ENCODE measurements around the gene IFRD1. TPM values are rescaled to one million over a fixed set of nuclear protein-coding genes. Genes with fewer than 3 reads are reported as not detected.

The IFRD1 gene
- total RNA-seq, 1 donor from 2014 or later, result 82.6 TPM

DNA sequence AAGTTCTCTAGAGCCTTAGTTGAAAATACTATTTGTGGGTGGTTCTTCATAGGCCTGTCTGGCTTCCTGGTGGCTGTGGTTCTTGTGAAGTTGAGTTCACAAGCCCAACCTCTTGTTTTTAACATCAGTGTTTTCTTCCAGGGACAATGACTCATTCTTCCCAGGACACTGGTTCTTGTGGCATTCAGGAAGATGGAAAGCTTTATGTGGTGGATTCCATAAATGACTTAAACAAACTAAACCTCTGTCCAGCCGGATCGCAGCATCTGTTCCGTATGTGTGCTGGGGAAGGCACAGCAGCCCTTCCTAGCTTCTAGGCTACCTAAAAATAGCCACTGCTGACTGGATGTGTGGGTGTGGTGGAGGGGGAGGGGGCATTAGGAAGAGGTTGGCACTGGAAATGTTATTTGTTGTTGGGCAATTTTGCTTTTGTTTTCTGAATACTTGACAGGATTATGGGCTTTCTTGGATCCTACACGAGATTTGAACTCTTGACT, 34.5 kb downstream of the IFRD1 start:
- DNase-seq (ENCODE audit: low spot score), result no peak

DNA sequence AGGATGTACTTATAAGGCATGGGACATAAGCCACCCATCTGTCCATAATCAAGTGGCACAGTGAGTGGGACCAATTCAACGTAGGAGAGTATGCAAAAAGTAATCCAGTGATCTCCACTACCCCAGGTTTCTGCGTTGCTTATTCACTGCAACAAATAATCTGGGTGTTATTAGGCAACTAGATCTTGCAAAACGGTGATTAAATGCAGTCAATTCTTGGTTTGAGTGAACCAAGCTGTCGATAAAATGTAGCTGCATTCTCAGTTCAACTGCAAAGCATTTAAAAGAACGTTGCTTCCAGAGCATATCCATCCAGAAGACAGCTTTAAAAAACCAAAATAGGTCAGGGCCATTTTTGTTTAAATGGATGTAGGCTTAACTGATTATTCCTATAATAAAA, 35.5 kb downstream of the IFRD1 start:
- no peak for DNase-seq (ENCODE audit: low spot score)

DNA sequence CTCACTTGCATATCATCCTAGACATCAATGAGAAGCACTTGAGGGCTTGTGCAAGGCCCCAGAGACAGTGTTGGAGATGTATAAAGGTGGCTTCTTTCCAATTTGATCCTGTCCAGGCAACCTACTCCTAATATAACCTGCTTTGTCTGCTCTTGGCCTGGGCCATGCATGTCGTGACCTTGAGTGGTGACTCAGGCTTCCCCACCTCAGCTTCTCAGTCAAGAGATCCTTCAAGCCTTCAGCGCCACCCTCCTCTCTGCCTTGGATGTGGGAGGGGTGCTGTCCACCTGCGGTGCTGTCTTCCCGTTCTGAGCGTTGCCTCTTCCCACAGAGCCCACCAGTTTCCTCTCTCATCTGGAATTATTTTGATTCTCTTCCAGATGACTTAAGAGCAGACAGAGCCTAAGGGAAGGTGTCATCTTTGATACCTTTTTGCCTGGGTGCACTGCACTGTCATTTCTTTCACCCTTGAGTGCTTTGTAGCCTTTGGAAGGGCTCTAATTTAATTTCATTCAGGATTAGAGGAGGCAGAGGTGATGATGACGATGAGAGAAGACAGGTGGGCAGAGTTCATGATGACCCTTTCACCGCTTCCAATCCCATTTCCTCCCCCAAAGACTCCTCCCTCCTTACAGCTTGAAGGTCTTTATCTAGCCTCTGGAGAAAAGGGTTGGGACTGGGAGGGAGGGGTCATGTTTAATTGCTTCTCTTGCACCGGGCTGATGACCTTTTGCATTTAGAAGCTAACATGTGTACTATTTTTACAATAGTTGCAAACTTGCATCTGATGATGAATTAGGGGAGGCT, 37.4 kb downstream of the IFRD1 start:
- DNase-seq (ENCODE audit: low spot score), result no peak

DNA sequence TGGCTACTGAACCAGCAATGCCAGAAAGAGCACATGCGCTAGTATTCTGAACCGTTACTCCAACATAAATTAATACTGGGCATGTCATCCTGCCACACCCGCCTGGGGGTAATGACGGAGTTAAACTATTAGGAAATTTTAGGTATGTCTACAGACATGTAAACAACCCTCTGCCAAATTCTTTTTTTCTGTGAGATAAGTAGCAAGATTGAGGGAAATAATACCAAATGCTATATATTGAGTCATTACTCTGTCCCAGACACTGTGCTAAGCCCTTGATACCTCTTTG, 37.9 kb downstream of the IFRD1 start:
- DNase-seq (ENCODE audit: low spot score), result no peak

DNA sequence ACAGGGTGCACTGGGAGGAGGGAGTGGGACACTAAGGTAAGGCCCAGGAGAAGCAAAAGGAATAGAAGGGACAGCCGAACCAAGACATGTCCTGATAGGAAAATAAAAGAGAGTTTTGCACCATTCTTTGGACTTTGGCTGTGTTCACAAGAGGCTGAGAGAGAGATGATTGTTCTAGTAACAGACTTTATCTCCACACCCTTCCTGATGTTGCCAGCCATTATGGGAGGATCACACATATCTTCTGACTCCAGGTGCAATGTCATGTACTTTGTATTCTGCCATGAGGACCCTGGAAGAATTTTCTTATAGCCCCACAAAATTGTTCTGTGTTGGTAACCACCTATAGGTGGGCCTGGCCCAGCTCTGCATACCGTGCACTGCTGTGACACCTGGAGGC, 41.9 kb downstream of the IFRD1 start:
- no peak for DNase-seq (ENCODE audit: low spot score)

DNA sequence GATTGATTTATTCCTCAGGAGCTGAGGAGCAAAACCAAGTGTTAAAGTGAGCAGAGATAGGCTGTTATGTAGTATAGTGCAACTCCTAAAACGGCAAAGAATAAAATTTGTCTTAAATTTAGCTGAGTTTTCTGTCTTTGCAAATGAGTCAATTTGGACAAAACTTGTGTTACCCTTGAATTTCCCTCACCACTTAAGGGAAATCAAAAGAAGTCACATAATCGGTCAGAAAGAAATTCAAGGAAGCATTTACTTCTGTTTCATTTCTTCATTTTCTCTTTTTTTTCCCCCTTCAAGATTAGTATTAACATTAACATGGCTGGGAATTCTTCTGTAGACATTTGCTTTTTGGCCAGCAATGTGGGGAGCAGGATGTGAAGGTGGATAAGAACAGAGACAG, 44.4 kb downstream of the IFRD1 start:
- no peak for DNase-seq (ENCODE audit: low spot score)

DNA sequence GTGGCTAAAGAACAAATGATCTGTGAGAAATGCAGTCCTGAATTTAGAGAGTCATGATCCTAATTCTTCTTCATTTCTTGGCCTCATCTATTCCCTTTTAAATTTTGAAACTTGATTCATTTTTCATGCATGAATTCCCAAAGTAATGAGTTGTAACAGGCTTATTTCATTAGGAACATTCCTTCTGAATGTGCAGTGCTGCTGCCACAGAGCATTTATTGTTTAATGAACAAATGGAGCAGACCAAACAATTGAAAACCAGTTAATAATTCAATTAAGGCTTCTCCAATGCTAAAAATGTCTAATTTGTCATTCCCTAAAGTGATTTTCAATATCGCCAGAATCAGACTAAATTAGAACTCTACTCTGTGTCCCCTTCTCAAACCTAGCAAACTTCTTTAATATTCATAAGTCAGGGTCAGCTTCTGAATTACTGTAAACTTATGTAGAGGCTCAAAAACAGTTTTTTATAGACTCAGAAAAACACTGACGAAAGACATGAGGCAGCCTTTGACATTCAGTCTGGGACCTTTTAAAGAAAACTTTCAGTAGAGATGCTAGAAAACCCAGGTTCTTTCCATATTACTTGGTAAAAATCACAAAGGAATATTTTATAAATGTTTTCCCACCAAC, 45.0 kb downstream of the IFRD1 start:
- no peak for DNase-seq (ENCODE audit: low spot score)

DNA sequence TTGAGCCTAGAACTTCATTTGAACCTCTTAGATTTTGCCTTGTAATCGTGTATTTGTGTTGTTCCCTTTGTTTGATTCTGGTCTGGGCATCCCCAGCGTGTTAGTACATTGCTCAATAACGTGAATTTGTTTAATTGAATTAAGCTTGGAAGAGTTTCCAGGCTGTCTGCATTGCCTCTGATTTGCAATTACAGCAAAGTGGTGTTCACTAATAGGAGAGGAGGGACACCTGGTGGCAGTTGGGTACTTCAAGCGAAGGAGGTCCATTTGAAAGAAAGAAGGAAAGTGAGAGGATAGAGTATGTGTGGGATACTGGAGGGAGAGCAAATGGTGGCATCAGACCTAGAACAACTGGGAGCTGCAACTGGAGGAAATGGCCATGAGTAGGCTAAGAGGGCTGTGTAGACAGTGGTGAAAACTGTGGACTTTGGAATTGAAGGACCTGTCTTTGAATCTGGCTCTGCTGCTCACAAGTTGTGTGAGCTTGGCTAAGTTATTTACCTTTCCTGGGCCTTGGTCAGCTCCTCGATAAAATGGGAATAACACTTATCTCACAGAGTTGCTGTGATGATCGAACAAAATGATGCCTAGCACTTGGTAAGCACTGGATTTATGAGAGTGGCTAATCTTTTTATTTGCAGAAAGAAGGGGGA, 45.7 kb downstream of the IFRD1 start:
- no peak for DNase-seq (ENCODE audit: low spot score)

DNA sequence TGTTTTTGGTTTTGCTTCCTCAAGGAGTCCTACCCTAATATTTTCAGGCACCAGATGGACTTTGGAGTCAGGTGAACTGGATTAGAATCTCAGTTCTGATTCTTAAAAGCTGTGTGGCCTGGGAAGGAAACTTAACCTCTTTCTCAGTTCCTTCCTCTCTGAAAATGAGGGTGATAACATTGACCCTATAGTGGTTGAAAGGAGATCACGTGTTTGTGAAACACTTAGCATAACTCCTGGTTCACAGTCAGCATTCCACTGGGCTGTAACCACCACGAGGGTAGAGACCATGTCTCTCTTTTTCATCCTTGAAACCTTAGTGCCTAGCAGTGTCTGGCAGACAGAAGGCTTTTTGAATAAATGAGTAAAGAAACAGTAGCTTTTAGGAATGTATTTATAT, 47.2 kb downstream of the IFRD1 start:
- no peak for DNase-seq (ENCODE audit: low spot score)

DNA sequence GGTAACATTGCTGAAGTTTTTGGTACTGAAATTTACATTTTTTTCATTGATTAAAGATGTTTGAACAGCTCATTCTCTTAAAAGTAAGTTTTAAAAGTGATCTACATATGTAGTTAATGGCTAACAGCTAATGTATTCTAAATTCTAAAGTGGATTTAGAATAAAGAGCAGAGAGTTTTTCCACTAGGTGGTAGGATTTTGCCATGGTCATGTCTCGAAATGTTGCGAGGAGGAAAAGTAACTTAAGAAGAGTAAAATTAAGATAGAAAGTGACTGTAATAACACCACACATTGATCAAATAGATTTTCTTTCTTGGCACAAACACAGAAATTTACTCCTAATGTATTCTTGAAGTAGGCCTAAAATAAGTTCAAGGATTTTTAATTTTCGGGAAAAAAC, 50.4 kb downstream of the IFRD1 start:
- DNase-seq (ENCODE audit: low spot score), result no peak

DNA sequence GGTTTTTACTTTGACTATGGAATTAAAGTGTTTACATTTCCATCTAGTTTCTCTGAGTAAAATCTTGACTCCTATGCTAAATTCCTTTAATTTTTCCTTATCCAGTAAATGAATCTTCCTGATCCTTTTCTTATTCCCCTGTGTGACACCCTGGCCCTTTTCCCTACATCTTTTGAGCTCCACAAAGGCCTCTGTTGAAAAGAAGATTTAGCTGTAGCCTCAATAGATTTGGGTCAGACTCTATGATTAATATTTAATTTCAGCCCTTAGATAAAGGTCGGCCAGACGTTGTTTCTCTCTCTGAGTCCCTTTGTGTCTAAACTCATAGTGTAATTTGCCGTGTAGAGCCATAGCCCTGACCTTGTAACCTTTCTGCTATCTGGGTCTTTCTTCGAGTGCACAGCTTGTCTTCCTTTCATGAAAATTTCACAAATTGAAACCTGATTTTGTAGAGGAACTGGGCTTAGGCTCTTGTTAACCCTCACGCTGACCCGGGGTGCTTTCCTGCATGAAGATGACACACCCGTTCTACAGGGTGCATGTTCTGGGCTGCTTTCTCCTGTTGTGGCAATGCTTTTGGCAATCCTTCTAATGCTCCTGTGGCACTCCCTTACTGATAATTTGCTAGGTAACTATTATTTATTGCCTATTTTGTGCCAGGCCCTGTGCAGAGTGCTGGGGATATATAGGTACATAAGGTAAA, 51.7 kb downstream of the IFRD1 start:
- no peak for DNase-seq (ENCODE audit: low spot score)

DNA sequence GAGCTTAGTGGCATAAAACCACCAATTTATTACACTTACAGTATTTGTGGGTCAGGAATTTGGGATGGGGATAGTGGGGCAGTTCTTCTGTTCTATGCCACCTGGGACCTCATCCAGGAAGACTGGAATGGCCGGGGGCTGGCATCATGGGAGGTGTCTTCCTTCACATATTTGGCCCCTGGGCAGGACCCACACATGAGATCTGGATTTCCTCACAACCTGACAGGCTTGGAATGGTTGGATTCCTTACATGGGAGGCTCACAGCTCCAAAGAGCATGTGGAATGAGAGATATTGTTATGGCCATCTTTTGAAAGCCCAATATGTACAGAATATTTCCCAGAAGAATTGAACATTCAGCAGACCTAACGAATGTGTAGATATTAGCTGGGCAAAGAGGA, 52.4 kb downstream of the IFRD1 start:
- DNase-seq (ENCODE audit: low spot score), result no peak

DNA sequence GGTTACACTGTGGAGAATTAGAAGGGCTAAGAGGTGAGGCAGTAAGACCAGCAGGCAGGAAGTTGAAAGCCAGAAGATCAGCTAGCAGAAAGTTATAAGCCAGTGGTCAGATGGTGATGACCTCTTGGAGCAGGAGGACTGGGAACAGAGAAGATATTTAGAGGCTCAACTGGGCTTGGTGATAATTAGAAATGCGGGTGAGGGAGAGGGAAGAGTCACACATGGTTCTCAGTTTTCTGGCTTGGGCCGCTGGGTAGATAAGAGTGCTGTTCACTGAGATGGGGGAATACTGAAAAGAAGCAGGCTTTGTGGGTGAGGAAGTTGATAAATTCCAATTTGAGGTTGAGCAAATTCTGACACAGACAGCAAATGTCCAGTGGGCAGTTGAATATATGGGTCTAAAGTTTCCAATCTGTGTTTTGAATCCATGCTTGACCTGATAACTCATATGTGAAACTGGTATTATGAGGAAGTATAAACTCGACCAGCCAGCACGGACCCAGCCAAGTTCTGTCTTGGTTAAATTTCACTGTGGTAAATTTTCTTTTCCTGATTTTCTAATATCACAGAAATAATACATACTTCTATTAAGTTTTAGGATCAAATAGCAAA, 53.2 kb downstream of the IFRD1 start:
- DNase-seq (ENCODE audit: low spot score), result no peak

DNA sequence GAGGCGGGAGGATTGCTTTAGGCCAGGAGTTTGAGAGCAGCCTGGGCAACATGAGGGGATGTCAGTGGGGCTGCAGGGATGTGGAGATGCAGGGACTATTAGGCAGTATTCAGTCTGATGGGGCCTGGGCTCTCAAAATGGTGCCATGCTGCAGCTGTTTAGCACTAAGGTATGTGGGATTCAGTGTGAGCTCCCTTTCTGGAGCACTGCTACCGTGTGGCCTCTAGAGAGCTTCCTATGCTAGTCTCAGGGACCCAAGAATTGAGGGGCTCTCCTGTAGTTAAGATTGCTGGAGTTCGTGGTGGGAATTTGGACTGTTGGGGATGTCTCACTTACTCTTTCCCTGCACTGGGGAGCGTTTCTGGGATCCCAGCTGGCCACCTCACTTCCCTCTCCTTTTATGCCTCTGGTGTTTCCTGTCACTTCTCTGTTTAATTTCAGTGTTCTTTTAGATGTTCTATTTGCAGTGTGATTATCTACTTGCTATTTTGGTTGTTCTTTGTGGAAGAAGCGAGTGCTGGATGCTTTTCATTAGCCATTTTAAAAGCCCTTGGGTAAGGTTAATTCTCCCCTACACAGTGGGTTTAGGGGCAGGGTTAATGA, 53.9 kb downstream of the IFRD1 start:
- no peak for DNase-seq (ENCODE audit: low spot score)

DNA sequence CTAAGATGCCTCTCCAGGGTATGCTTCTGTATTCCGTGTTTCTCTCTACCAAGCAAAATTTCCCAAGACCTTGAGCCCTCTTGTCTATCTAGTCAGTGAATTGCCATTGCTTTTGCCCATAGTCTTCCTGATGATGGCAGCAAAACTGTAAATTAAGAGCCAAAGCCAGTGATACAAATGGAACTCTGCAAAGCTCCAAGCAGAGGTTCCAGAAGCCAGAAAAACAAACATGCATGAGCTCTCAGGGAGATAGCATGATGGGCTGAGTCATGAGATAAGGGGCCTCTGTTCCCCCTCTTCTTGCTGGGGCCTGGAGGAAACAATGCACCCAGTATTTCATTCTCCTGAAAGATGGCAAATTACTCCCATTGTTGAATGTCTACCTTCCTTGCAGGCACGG, 55.2 kb downstream of the IFRD1 start:
- DNase-seq (ENCODE audit: low spot score), result no peak

DNA sequence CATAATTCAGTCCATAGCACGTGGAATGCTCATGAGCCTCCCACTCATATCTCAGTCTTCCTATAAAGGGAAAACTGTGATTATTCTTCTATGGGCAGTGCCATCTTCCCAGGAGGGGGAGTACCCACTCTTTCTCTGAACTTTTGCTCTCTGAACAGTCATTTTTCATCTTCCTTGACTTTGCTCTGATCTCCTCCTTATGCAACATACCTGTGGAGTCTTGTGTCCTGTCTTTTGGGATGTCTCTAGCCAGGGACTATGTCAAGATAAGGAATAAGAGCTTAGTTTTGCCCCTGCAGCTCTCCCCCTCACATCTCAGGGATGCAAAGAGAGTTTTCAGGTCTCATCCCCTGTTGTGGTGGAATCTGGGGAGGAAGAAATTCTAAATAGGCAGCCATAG, 58.1 kb downstream of the IFRD1 start:
- no peak for DNase-seq (ENCODE audit: low spot score)

DNA sequence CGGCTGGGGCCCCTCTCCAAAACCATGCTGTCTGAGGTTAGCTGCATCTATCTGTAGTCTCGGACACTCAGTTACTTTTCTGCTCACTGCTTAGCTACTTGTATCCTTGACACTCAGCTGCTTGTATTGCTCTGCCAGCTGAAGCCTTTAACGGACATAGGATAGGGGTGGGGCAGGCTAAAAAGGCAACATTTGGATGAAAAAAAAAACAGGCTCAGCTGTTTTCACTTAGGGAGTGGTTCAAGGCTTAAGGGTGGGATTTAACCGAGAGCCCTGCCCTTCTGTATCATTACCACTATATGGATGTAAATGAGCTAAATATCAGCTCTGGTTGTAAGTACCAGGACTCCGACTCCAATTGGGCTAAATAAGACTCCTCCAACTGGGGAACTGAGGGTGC, 59.1 kb downstream of the IFRD1 start:
- no peak for DNase-seq (ENCODE audit: low spot score)

DNA sequence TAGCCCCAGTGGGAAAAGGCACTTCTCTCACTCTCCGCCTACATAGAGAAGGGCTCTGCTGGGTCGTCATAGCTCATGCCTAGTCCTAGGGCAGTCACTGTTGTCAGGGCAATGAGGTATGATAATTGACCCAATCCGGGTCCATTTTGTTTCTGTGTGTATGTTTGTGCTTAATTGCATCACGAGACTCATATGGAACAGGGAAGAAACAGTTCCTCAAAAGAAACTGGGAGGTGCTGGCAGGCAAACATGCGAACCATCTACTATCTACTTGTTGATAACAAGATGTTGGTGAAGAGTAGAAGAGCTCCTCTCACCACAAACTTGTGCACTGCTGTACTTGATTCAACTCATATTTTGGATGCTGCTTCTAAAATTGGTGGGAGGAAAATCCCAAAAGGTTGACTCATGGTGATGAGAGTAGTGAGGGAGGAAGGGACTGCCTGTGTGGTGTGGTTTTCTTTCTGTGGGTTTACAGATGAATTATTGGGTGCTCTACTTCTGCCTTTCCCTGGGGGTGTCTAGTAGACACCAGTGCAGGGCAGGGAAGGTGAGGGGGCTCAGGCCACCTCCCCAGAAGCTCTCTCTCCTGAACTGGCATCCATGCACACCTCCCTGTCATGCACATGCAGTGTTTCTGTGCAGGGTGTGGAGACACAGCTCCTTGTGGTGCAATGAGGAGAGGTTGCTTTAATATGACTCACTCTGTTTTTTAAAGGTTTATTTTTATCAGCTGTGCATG, 59.9 kb downstream of the IFRD1 start:
- DNase-seq (ENCODE audit: low spot score), result no peak

DNA sequence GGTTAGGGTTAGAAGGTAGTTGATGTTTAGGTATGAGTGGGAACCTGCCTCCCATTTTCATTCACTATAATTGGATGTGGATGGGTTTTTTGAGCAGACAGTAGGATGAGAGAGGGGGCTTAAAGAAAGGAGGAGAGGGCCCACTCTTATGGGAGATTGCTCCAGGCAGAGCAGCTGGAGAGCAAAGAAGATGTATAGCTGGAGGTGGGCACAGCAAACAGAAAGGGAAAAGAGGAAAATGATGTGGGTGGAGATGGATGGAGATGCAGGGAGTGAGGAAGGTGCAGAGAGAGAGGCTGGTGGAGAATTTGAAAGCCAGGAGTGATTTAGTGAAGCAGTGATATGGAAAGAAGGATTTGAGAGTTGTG, 60.5 kb downstream of the IFRD1 start:
- no peak for DNase-seq (ENCODE audit: low spot score)

DNA sequence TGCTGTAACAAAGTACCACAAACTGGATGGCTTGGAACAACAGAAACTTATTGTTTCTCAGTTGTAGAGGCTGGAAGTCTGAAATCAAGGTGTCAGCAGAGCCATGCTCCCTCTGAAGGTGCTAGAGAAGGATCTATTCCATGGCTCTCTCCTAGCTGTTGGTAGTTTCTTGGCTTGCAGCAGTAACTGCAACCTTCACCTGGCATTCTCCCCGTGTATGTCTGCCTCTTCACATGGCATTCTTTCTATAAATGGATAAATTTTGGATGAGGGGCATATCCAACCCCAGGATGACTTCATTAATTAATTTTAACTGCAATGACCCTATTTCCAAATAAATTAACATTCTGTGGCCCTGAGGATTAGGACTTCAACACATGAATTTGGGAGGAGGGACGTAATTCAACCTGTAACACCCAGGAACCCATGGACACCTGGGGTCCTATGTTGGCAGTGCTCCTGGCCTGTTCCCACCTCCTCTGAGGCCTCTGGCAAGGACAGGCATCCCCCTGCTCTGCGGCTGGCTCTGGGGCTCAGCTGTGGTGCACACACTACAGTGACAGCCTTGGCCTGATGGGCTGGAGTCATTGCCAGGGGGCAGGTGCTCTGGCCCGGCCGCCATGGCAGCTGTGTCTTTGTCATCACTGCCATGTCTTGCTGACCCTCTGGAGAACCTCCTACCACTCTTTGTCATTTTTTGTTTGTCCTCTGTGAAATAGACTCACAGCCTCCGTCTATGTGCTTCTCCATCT, 61.4 kb downstream of the IFRD1 start:
- no peak for DNase-seq (ENCODE audit: low spot score)
